HEK293 (cell line): ENCODE measurements around the gene ASPSCR1.

Source experiments
- KLF16 ChIP-seq: fragments of 450-650 bp; formaldehyde crosslinking; IDR thresholded peaks from 2 replicates; pipeline ENCODE4 v1.5.1; 2017; ENCODE audit warnings: missing biosample characterization, missing genetic modification characterization
- RBAK ChIP-seq: fragments of 450-650 bp; formaldehyde crosslinking; IDR thresholded peaks from 2 replicates; pipeline ENCODE4 v1.5.1; 2016; ENCODE audit warnings: missing biosample characterization, missing genetic modification characterization
- TRIM28 ChIP-seq: IDR thresholded peaks from 2 replicates; pipeline ENCODE4 v1.6.1; 2011; ENCODE audit warnings: low read length, control low read depth, borderline replicate concordance
- ZBTB7A ChIP-seq: fragments of 450-650 bp; formaldehyde crosslinking; IDR thresholded peaks from 2 replicates; pipeline ENCODE4 v1.5.1; 2016; ENCODE audit warnings: low read depth, missing biosample characterization, missing genetic modification characterization
- ZEB2 ChIP-seq: fragments of 450-650 bp; formaldehyde crosslinking; IDR thresholded peaks from 2 replicates; pipeline ENCODE4 v1.5.1; 2016; ENCODE audit warnings: missing biosample characterization, missing genetic modification characterization
- TF ChIP-seq, protein P1 (sequence below): fragments of 450-650 bp; formaldehyde crosslinking; IDR thresholded peaks from 2 replicates; pipeline ENCODE4 v1.5.1; 2016; ENCODE audit warnings: missing biosample characterization, missing genetic modification characterization, borderline replicate concordance
- TF ChIP-seq, protein P2 (sequence below): fragments of 450-650 bp; formaldehyde crosslinking; IDR thresholded peaks from 2 replicates; pipeline ENCODE4 v1.5.1; 2016; ENCODE audit warnings: missing biosample characterization, missing genetic modification characterization
- TF ChIP-seq, protein P3 (sequence below): fragments of 450-650 bp; formaldehyde crosslinking; IDR thresholded peaks from 2 replicates; pipeline ENCODE4 v1.5.1; 2016; ENCODE audit warnings: missing biosample characterization, missing genetic modification characterization

DNA sequence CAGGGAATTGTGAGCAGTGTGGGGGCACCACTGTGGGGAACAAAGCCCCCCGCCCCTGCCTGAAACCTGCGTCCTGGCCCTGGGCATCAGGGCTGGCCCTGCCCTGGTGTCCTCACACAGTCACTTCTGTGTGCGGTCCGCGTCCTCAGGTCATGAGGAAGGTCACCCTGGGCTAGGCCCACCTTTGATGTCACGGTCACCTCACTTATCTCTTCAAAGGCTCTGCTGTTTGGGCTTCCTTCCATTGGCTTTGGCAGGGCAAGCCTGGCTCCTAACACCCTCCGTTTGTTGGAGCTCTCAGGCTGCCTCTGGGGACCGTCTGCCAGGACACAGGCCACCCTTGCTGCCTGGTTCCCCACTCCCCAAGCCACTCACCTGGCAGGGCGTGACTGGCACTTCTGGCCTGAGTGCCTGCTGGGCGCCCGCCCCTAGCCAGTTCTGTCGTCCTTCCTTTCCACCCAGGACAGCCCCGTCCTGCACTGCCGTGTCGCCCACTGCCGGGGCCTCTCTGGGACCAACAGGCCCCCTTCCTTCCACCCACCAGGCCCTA is 36.4 kb downstream of the ASPSCR1 start:
- TF ChIP-seq, protein P1, sequence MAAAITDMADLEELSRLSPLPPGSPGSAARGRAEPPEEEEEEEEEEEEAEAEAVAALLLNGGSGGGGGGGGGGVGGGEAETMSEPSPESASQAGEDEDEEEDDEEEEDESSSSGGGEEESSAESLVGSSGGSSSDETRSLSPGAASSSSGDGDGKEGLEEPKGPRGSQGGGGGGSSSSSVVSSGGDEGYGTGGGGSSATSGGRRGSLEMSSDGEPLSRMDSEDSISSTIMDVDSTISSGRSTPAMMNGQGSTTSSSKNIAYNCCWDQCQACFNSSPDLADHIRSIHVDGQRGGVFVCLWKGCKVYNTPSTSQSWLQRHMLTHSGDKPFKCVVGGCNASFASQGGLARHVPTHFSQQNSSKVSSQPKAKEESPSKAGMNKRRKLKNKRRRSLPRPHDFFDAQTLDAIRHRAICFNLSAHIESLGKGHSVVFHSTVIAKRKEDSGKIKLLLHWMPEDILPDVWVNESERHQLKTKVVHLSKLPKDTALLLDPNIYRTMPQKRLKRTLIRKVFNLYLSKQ (tag by site-specific recombination): no peak
- TF ChIP-seq, protein P2, sequence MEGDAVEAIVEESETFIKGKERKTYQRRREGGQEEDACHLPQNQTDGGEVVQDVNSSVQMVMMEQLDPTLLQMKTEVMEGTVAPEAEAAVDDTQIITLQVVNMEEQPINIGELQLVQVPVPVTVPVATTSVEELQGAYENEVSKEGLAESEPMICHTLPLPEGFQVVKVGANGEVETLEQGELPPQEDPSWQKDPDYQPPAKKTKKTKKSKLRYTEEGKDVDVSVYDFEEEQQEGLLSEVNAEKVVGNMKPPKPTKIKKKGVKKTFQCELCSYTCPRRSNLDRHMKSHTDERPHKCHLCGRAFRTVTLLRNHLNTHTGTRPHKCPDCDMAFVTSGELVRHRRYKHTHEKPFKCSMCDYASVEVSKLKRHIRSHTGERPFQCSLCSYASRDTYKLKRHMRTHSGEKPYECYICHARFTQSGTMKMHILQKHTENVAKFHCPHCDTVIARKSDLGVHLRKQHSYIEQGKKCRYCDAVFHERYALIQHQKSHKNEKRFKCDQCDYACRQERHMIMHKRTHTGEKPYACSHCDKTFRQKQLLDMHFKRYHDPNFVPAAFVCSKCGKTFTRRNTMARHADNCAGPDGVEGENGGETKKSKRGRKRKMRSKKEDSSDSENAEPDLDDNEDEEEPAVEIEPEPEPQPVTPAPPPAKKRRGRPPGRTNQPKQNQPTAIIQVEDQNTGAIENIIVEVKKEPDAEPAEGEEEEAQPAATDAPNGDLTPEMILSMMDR (tag by site-specific recombination): no peak
- TF ChIP-seq KLF16 (tag by site-specific recombination) (no peak), ZBTB7A (tag by site-specific recombination) (no peak), ZEB2 (tag by site-specific recombination) (no peak), RBAK (tag by site-specific recombination) (no peak), TRIM28 (no peak)
- TF ChIP-seq, protein P3, sequence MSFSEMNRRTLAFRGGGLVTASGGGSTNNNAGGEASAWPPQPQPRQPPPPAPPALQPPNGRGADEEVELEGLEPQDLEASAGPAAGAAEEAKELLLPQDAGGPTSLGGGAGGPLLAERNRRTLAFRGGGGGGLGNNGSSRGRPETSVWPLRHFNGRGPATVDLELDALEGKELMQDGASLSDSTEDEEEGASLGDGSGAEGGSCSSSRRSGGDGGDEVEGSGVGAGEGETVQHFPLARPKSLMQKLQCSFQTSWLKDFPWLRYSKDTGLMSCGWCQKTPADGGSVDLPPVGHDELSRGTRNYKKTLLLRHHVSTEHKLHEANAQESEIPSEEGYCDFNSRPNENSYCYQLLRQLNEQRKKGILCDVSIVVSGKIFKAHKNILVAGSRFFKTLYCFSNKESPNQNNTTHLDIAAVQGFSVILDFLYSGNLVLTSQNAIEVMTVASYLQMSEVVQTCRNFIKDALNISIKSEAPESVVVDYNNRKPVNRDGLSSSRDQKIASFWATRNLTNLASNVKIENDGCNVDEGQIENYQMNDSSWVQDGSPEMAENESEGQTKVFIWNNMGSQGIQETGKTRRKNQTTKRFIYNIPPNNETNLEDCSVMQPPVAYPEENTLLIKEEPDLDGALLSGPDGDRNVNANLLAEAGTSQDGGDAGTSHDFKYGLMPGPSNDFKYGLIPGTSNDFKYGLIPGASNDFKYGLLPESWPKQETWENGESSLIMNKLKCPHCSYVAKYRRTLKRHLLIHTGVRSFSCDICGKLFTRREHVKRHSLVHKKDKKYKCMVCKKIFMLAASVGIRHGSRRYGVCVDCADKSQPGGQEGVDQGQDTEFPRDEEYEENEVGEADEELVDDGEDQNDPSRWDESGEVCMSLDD (tag by site-specific recombination): no peak
